ENCODE results near the gene VSIG4.

GRCh38 chrX:66021401-66021764 lies 18.5 kb downstream of the VSIG4 start:
- TF ChIP-seq CTCF (conservative IDR thresholded peaks at IDR 0.05; ENCODE audit: low read depth, low read length), result no peak
- TF ChIP-seq EZH2 (IDR thresholded peaks at IDR 0.05; ENCODE audit: borderline replicate concordance, low read depth, low read length, poor library complexity, severe bottlenecking), result no peak
